OCI-LY7 (cell line): Measurements from ENCODE around the gene MROH7. TPM values are rescaled to one million over a fixed set of nuclear protein-coding genes. Genes with fewer than 3 reads are reported as not detected.

Experiments
- BruUV-seq: library from RNA; stranded (reverse); fragments of 400-500 nt; replicated peaks from 2 replicates; lab custom pipeline; 2021; lab: Mats Ljungman, UMichigan
- CTCF ChIA-PET: fragments of 300-600 bp; sonication (Branson Sonifier 250); formaldehyde crosslinking; loops from one replicate; lab custom pipeline; 2022; ENCODE audit warnings: antibody characterized with exemption; ENCODE audit not compliant: unreplicated experiment; lab: Charles Lee
- POLR2A ChIA-PET: fragments of 300-600 bp; sonication (Branson Sonifier 250); formaldehyde crosslinking; loops from one replicate; lab custom pipeline; 2022; ENCODE audit warnings: antibody characterized with exemption; lab: Charles Lee
- DNase-seq: peaks from one replicate; pipeline ENCODE4 v3.0.0-alpha.2; 2015; ENCODE audit warnings: low spot score
- H2AFZ ChIP-seq: fragments of 200-600 bp; sonication (generic), shearing (Covaris generic); 2 replicates; pipeline ENCODE4 v1.6.1; 2014; ENCODE audit warnings: mild to moderate bottlenecking, antibody characterized with exemption, low read length, moderate library complexity
- H3K27ac ChIP-seq: fragments of 200-600 bp; sonication (generic); 2 replicates; pipeline ENCODE4 v1.5.1; 2014; ENCODE audit warnings: mixed run types, low read depth, mild to moderate bottlenecking, moderate library complexity, low read length, inconsistent platforms; ENCODE audit not compliant: poor library complexity, severe bottlenecking
- H3K36me3 ChIP-seq: fragments of 200-600 bp; sonication (generic); 2 replicates; pipeline ENCODE4 v1.6.1; 2014; ENCODE audit warnings: mild to moderate bottlenecking, antibody characterized with exemption, low read length, moderate library complexity, mixed read lengths; ENCODE audit not compliant: insufficient read depth
- H3K4me1 ChIP-seq: fragments of 200-600 bp; sonication (generic); 2 replicates; pipeline ENCODE4 v1.5.1; 2014; ENCODE audit warnings: mild to moderate bottlenecking, low read length; ENCODE audit not compliant: insufficient read depth, poor library complexity, severe bottlenecking
- H3K4me2 ChIP-seq: fragments of 200-600 bp; sonication (generic); 2 replicates; pipeline ENCODE4 v1.6.1; 2014; ENCODE audit warnings: mild to moderate bottlenecking, low read length
- H3K4me3 ChIP-seq: fragments of 200-600 bp; sonication (generic); 2 replicates; pipeline ENCODE4 v1.5.1; 2014; ENCODE audit warnings: mild to moderate bottlenecking, low read depth, low read length; ENCODE audit not compliant: poor library complexity, severe bottlenecking
- H3K79me2 ChIP-seq: fragments of 200-600 bp; sonication (generic); 2 replicates; pipeline ENCODE4 v1.6.1; 2016; ENCODE audit warnings: low read depth, mild to moderate bottlenecking, low read length, moderate library complexity, mixed read lengths; ENCODE audit not compliant: insufficient read depth
- H3K9me2 ChIP-seq: fragments of 200-600 bp; sonication (generic); 2 replicates; pipeline ENCODE4 v1.6.1; 2016; ENCODE audit warnings: mild to moderate bottlenecking, low read length, mixed read lengths; ENCODE audit not compliant: insufficient read depth
- H3K9me3 ChIP-seq: fragments of 200-600 bp; sonication (generic); 2 replicates; pipeline ENCODE4 v1.6.1; 2014; ENCODE audit warnings: mild to moderate bottlenecking, mixed run types, low read length, mixed read lengths
- H4K20me1 ChIP-seq: fragments of 200-600 bp; sonication (generic); 2 replicates; pipeline ENCODE4 v1.6.1; 2014; ENCODE audit warnings: mild to moderate bottlenecking, antibody characterized with exemption, low read length, moderate library complexity, mixed read lengths; ENCODE audit not compliant: insufficient read depth
- EZH2phosphoT487 ChIP-seq: fragments of 200-600 bp; sonication (generic); IDR thresholded peaks from 2 replicates; pipeline ENCODE4 v1.6.1; 2018; ENCODE audit warnings: low read depth, borderline replicate concordance, mild to moderate bottlenecking, mixed run types, antibody characterized with exemption, low read length, moderate library complexity, mixed read lengths
- intact Hi-C: fragments of 100-400 bp; cut with micrococcal nuclease; formaldehyde crosslinking; loops from one replicate; pipeline ENCODE4 v1.10.0; 2022; ENCODE audit not compliant: unreplicated experiment
- total RNA-seq, 2 experiments: library from RNA; depleted of rRNA in 1 of 2; stranded (reverse); fragments of >200 nt in 1 of 2; shearing (Covaris generic) in 1 of 2; gene quantifications; 2 replicates each; pipeline ENCODE4 v1.2.3, GENCODE V29; 2014 to 2022
- TF ChIP-seq, protein P1 (sequence below): fragments of 200-600 bp; sonication (generic); conservative IDR thresholded peaks from 2 replicates; pipeline ENCODE4 v1.5.1; 2014; ENCODE audit warnings: mild to moderate bottlenecking, antibody characterized with exemption, low read length, moderate library complexity, mixed read lengths

Gene MROH7
- total RNA-seq, 2 experiments from 2014 or later, result not detected

DNA sequence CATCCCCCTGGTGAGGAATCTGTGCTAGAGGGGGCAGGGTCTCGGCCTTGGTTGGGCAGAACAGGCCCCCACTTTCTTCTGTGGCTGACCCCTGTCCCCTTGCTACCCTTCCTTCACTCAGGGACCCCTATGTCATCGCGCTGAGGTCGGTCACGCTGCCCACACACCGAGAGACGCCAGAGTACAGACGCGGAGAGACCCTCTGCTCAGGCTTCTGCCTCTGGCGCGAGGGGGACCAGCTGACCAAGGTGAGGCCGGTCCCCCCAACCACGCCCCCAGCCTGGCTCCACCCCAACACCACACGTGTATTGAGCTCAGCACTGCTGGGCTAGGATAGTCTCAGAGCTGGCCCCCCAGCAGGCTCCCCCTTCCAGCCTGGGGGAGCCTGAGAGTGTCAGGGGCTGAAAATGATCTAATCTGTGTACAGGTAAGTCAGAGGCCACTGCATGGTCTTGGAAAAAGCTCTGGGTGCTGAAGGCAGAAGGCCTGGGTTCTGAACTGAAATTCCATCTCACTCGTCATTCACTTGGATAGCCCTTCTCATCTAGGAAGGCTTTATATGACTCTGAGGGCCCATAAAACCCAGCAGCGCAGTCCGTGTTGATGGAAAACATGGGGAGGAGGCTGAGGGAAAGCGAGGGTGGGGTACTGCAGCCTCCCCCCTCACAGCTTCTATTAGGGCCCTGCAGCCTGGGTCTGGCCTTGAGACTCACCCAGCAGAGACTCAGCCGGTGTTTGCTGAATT lies 33.6 kb upstream of the MROH7 start:
- Histone ChIP-seq H3K27ac (no peak overlapping the region), H3K9me2 (no peaks in the 10 kb centered on the region), H3K4me1 (peaks cover 10% of the 10 kb centered on the region), H2AFZ (no peak overlapping the region), H4K20me1 (no peaks in the 10 kb centered on the region), H3K4me3 (no peak overlapping the region), H3K79me2 (no peaks in the 10 kb centered on the region), H3K9me3 (no peaks in the 10 kb centered on the region), H3K4me2 (no peak overlapping the region), H3K36me3 (no peaks in the 10 kb centered on the region)
- BruUV-seq, result no TSS peak
- CTCF ChIA-PET, result interaction anchor here (0.6 kb wide), 2 partner anchors 12 to 274 kb away, joined by 3 read pairs; no protein-coding TSS in a partner anchor
- intact Hi-C loops, result no loop called here
- POLR2A ChIA-PET, result no interaction called here
- no peak for DNase-seq
- TF ChIP-seq, protein P1, sequence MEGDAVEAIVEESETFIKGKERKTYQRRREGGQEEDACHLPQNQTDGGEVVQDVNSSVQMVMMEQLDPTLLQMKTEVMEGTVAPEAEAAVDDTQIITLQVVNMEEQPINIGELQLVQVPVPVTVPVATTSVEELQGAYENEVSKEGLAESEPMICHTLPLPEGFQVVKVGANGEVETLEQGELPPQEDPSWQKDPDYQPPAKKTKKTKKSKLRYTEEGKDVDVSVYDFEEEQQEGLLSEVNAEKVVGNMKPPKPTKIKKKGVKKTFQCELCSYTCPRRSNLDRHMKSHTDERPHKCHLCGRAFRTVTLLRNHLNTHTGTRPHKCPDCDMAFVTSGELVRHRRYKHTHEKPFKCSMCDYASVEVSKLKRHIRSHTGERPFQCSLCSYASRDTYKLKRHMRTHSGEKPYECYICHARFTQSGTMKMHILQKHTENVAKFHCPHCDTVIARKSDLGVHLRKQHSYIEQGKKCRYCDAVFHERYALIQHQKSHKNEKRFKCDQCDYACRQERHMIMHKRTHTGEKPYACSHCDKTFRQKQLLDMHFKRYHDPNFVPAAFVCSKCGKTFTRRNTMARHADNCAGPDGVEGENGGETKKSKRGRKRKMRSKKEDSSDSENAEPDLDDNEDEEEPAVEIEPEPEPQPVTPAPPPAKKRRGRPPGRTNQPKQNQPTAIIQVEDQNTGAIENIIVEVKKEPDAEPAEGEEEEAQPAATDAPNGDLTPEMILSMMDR, result no peak
- no peak for TF ChIP-seq EZH2phosphoT487

DNA sequence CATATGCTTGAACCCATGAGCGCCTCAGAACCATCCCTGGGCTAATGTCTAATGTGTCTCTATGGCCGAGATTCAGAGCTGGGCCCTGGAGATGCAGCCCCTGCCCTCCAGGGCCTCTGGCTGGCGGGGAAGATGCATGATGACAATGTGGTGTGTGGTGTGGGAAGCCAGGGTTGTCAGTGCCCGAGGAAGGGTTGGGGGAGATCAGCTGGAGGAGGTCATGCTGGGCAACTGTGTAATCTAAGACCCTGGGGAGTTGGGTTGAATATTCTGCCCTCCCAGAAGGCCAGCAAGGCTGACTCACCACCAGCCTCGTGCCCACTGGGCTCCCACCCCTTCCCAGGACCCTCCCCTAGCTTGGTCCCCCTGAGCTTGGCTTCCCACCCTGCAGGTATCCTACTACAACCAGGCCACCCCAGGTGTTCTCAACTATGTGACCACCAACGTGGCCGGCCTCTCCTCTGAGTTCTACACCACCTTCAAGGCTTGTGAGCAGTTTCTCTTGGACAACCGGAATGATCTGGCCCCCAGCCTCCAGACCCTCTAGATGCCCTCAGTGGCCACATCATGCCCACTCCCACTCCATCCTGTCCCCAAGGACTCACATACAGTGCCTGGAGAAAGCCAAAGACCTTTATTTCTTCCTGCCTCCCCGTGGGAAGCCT lies 32.9 kb upstream of the MROH7 start:
- Histone ChIP-seq H3K79me2 (no peaks in the 10 kb centered on the region), H3K4me1 (peaks cover 10% of the 10 kb centered on the region), H4K20me1 (no peaks in the 10 kb centered on the region), H3K36me3 (no peaks in the 10 kb centered on the region), H3K4me2 (no peak overlapping the region), H3K9me2 (no peaks in the 10 kb centered on the region), H2AFZ (no peak overlapping the region), H3K27ac (no peak overlapping the region), H3K4me3 (no peak overlapping the region), H3K9me3 (no peaks in the 10 kb centered on the region)
- ChIA-PET CTCF (interaction anchor here (0.6 kb wide), 2 partner anchors 13 to 760 kb away, joined by 3 to 4 read pairs; no protein-coding TSS in a partner anchor), POLR2A (no interaction called here)
- TF ChIP-seq, protein P1, result no peak
- no peak for TF ChIP-seq EZH2phosphoT487
- no peak for DNase-seq
- intact Hi-C loops, result no loop called here
- BruUV-seq, result no TSS peak
